IMR-90 (cell line): ENCODE data around the gene OR10D3. TPM values are rescaled to one million over a fixed set of nuclear protein-coding genes. Genes with fewer than 3 reads are reported as not detected.

Experiments used
- ATAC-seq: fragments of 200-7000 bp; cut with Tn5 transposase; 2 replicates; pipeline ENCODE4 v1.9.1; 2020; ENCODE audit warnings: low read depth, mild to moderate bottlenecking, moderate library complexity
- BruUV-seq: library from RNA; stranded (reverse); fragments of 400-500 nt; replicated peaks from 2 replicates; lab custom pipeline; 2021; lab: Mats Ljungman, UMichigan
- CTCF ChIA-PET: fragments of 300-600 bp; formaldehyde crosslinking; extraction: SDS; loops from one replicate; lab custom pipeline; 2021; ENCODE audit warnings: antibody characterized with exemption; lab: Yijun Ruan, JAX
- POLR2A ChIA-PET: fragments of 300-600 bp; sonication (Branson Sonifier 250); formaldehyde crosslinking; loops from one replicate; lab custom pipeline; 2022; ENCODE audit warnings: antibody characterized with exemption; ENCODE audit not compliant: unreplicated experiment; lab: Charles Lee
- DNase-seq: peaks from one replicate; pipeline ENCODE4 v3.0.0; 2013
- H2AFZ ChIP-seq: replicated peaks from 2 replicates; pipeline ENCODE3; 2013; ENCODE audit warnings: low read length, mild to moderate bottlenecking; ENCODE audit not compliant: poor library complexity
- H2AK5ac ChIP-seq: 2 replicates; pipeline ENCODE4 v1.6.1; 2013; ENCODE audit warnings: low read depth, low read length, inconsistent platforms
- H2AK9ac ChIP-seq: replicated peaks from 2 replicates; pipeline ENCODE3; 2013; ENCODE audit warnings: mild to moderate bottlenecking, low read depth, low read length, moderate library complexity; ENCODE audit not compliant: poor library complexity
- H2BK120ac ChIP-seq: 2 replicates; pipeline ENCODE4 v1.6.1; 2013; ENCODE audit warnings: low read depth, low read length, inconsistent platforms
- H2BK15ac ChIP-seq: 3 replicates; pipeline ENCODE4 v1.6.1; 2013; ENCODE audit warnings: low read depth, low read length, inconsistent platforms
- H2BK20ac ChIP-seq: 2 replicates; pipeline ENCODE4 v1.6.1; 2013; ENCODE audit warnings: low read depth, mild to moderate bottlenecking, inconsistent platforms, low read length, moderate library complexity
- H2BK5ac ChIP-seq: 2 replicates; pipeline ENCODE4 v1.6.1; 2013; ENCODE audit warnings: mild to moderate bottlenecking, low read depth, low read length, inconsistent platforms; ENCODE audit not compliant: poor library complexity, severe bottlenecking
- H3K14ac ChIP-seq: replicated peaks from 2 replicates; pipeline ENCODE4 v1.6.1; 2013; ENCODE audit warnings: low read depth, low read length, inconsistent platforms
- H3K18ac ChIP-seq: 2 replicates; pipeline ENCODE4 v1.6.1; 2013; ENCODE audit warnings: low read depth, low read length, control low read depth
- H3K23ac ChIP-seq: 2 replicates; pipeline ENCODE4 v1.6.1; 2013; ENCODE audit warnings: low read depth, low read length, inconsistent platforms
- H3K27ac ChIP-seq: 2 replicates; pipeline ENCODE4 v1.5.1; 2013; ENCODE audit warnings: mild to moderate bottlenecking, control low read depth, low read length; ENCODE audit not compliant: insufficient read depth
- H3K27me3 ChIP-seq: 2 replicates; pipeline ENCODE4 v1.6.1; 2013; ENCODE audit warnings: low read length; ENCODE audit not compliant: control insufficient read depth, insufficient read depth
- H3K36me3 ChIP-seq: 2 replicates; pipeline ENCODE4 v1.6.1; 2013; ENCODE audit warnings: low read length, mixed read lengths; ENCODE audit not compliant: control insufficient read depth, insufficient read depth
- H3K4ac ChIP-seq: 2 replicates; pipeline ENCODE4 v1.6.1; 2013; ENCODE audit warnings: low read depth, low read length, inconsistent platforms
- H3K4me1 ChIP-seq: 2 replicates; pipeline ENCODE4 v1.6.1; 2013; ENCODE audit warnings: low read length, mixed read lengths; ENCODE audit not compliant: control insufficient read depth, insufficient read depth
- H3K4me2 ChIP-seq: 2 replicates; pipeline ENCODE4 v1.6.1; 2013; ENCODE audit warnings: low read depth, mild to moderate bottlenecking, control low read depth, low read length, moderate library complexity
- H3K4me3 ChIP-seq: 2 replicates; pipeline ENCODE4 v1.5.1; 2013; ENCODE audit warnings: low read depth, mild to moderate bottlenecking, control low read depth, low read length, moderate library complexity; ENCODE audit not compliant: insufficient read depth
- H3K56ac ChIP-seq: 2 replicates; pipeline ENCODE4 v1.6.1; 2013; ENCODE audit warnings: low read length, inconsistent platforms; ENCODE audit not compliant: insufficient read depth; ENCODE audit errors: extremely low read depth
- H3K79me1 ChIP-seq, 2 experiments: 2 replicates each; pipeline ENCODE4 v1.6.1; 2013; ENCODE audit warnings: low read length in 2 of 2, inconsistent platforms in 1 of 2, low read depth in 1 of 2
- H3K9ac ChIP-seq: 2 replicates; pipeline ENCODE4 v1.6.1; 2013; ENCODE audit warnings: low read depth, low read length, control low read depth
- H3K9me1 ChIP-seq: 2 replicates; pipeline ENCODE4 v1.6.1; 2013; ENCODE audit warnings: low read length, inconsistent platforms; ENCODE audit not compliant: insufficient read depth
- H3K9me3 ChIP-seq: 2 replicates; pipeline ENCODE4 v1.6.1; 2013; ENCODE audit warnings: low read length; ENCODE audit not compliant: control insufficient read depth, insufficient read depth
- H4K20me1 ChIP-seq: 2 replicates; pipeline ENCODE4 v1.6.1; 2013; ENCODE audit warnings: low read length, inconsistent platforms; ENCODE audit not compliant: insufficient read depth
- H4K5ac ChIP-seq: 2 replicates; pipeline ENCODE4 v1.6.1; 2013; ENCODE audit warnings: mild to moderate bottlenecking, low read depth, low read length, control low read depth
- H4K8ac ChIP-seq, 2 experiments: 2 replicates each; pipeline ENCODE4 v1.6.1; 2013; ENCODE audit warnings: low read depth in 2 of 2, low read length in 2 of 2, control low read depth in 1 of 2, inconsistent platforms in 1 of 2
- H4K91ac ChIP-seq: 2 replicates; pipeline ENCODE4 v1.6.1; 2013; ENCODE audit warnings: low read depth, low read length, inconsistent platforms; ENCODE audit not compliant: insufficient read depth
- BHLHE40 ChIP-seq: fragments of 150-350 bp; IDR thresholded peaks from 2 replicates; pipeline ENCODE4 v1.6.1; 2016; ENCODE audit warnings: mild to moderate bottlenecking, low read depth, low read length
- WGBS, 2 experiments: methylation state at CpG; one replicate each; pipeline versions ENCODE4 v1.1.5 to v1.1.7; 2013; ENCODE audit warnings: missing lambda C conversion rate in 2 of 2; ENCODE audit not compliant: insufficient read length in 1 of 2; ENCODE audit errors: extremely low coverage in 2 of 2; 5-methylcytosine and 5-hydroxymethylcytosine counted together
- dilution Hi-C: fragments of 300-500 bp; cut with HindIII; formaldehyde crosslinking; loops from one replicate; pipeline ENCODE4 v1.14.3; 2018; ENCODE audit warnings: low sequenced_read_pairs; ENCODE audit not compliant: unreplicated experiment
- in situ Hi-C: fragments of 300-500 bp; cut with MboI; formaldehyde crosslinking; loops from 3 replicates; pipeline ENCODE4 v1.14.3; 2019; ENCODE audit warnings: low sequenced_read_pairs, inconsistent platforms, mixed read lengths
- intact Hi-C: fragments of 100-400 bp; cut with micrococcal nuclease; formaldehyde crosslinking; loops from 2 replicates; pipeline ENCODE4 v1.10.0; 2022
- polyA plus RNA-seq, 3 experiments: library from polyadenylated mRNA; depleted of rRNA; stranded (reverse); fragments of >200 nt; gene quantifications; 2 replicates each; pipeline ENCODE4 v1.2.3, GENCODE V29; 2012; ENCODE audit warnings: low replicate concordance in 1 of 3
- total RNA-seq: library from RNA; depleted of rRNA; stranded (reverse); fragments of >200 nt; gene quantifications from 2 replicates; pipeline ENCODE4 v1.2.3, GENCODE V29; 2012

OR10D3 gene
- total and polyA plus RNA-seq, 2 of the 4 experiments (the other 2 are of a cell fraction), result not detected

GRCh38 chr11:124204008-124204407 lies 20.9 kb downstream of the OR10D3 start:
- Histone ChIP-seq H3K56ac (no peak overlapping the region), H2BK120ac (no peak overlapping the region), H4K8ac (no peak overlapping the region), H3K4ac (no peak overlapping the region), H3K9ac (no peak overlapping the region), H3K9me3 (no peaks in the 10 kb centered on the region), H3K27ac (no peak overlapping the region), H3K4me1 (no peaks in the 10 kb centered on the region), H3K36me3 (no peaks in the 10 kb centered on the region), H3K23ac (no peak overlapping the region), H2BK20ac (no peak overlapping the region), H2AFZ (no peak overlapping the region), H2BK5ac (no peak overlapping the region), H3K27me3 (no peaks in the 10 kb centered on the region), H4K91ac (no peak overlapping the region), H4K5ac (no peak overlapping the region), H4K20me1 (no peaks in the 10 kb centered on the region), H3K18ac (no peak overlapping the region), H3K79me1 (no peaks in the 10 kb centered on the region), H3K14ac (no peak overlapping the region), H2BK15ac (no peak overlapping the region), H3K9me1 (no peaks in the 10 kb centered on the region), H2AK9ac (no peak overlapping the region), H3K4me2 (no peak overlapping the region), H2AK5ac (no peak overlapping the region), H3K4me3 (no peak overlapping the region)
- DNase-seq (no peak), ATAC-seq (no peak)
- no TSS peak for BruUV-seq
- dilution Hi-C loops (no loop called here), intact Hi-C loops (no loop called here), in situ Hi-C loops (no loop called here)
- TF ChIP-seq BHLHE40, result no peak
- POLR2A ChIA-PET, result no interaction called here
- CTCF ChIA-PET, result no interaction called here
- 80% methylated on average over 1 of the region's 5 CpGs; no CpG with 5 or more reads in 1 of the 2 experiments for WGBS, 2 experiments
